Measurements from ENCODE around the gene LAMC1. TPM values are rescaled to one million over a fixed set of nuclear protein-coding genes. Genes with fewer than 3 reads are reported as not detected.

LAMC1 gene
- total RNA-seq, 1 experiment from 2014 or later = 61.2 TPM

GRCh38 chr1:183043254-183043653 is 20.0 kb downstream of the LAMC1 start:
- Histone ChIP-seq H3K79me2 (ENCODE audit: insufficient read depth, low read length) (peaks cover 99% of the 10 kb centered on the region), H3K4me1 (ENCODE audit: control insufficient read depth in 1 of 2, insufficient read depth in 2 of 2, low read length in 2 of 2) (peaks cover 0 to 10% of the 10 kb centered on the region in 2 experiments; a peak in 2 of 4 replicates), H2AFZ (ENCODE audit: low read depth, low read length, poor library complexity, severe bottlenecking) (no peak overlapping the region), H3K4me2 (ENCODE audit: low read length) (no peak overlapping the region), H3K9me2 (ENCODE audit: insufficient read depth) (no peaks in the 10 kb centered on the region), H3K9me3 (ENCODE audit: control insufficient read depth in 1 of 2, insufficient read depth in 1 of 2, low read depth in 1 of 2, low read length in 2 of 2) (no peaks in the 10 kb centered on the region), H3K4me3 (replicated peaks in 1 of 2; ENCODE audit: low read depth in 1 of 2, low read length in 2 of 2) (no peak overlapping the region), H4K20me1 (ENCODE audit: insufficient read depth) (peaks cover 4% of the 10 kb centered on the region; the same call in 1 of the 2 replicates), H3K36me3 (ENCODE audit: control insufficient read depth in 1 of 2, insufficient read depth in 2 of 2, low read length in 2 of 2) (no peaks in the 10 kb centered on the region), H3K27me3 (ENCODE audit: insufficient read depth, low read length) (no peaks in the 10 kb centered on the region), H3K9ac (ENCODE audit: low read length) (no peak overlapping the region), H3K27ac (ENCODE audit: low read depth, low read length) (no peak overlapping the region)
- DNase-seq (ENCODE audit: low read depth, low spot score) = no peak
- RAD21 ChIA-PET (ENCODE audit: low non-redundant PET in 1 of 2, low total read pairs in 2 of 2, uncharacterized antibody in 2 of 2, unreplicated experiment in 2 of 2) = no interaction called here
- no TSS peak for BruUV-seq (replicated peaks)
- CTCF ChIA-PET = no interaction called here
- ATAC-seq = no peak
- POLR2A ChIA-PET = no interaction called here
- intact Hi-C loops (cut with micrococcal nuclease) = no loop called here
- TF ChIP-seq POLR2AphosphoS5 (IDR thresholded peaks at IDR 0.05; ENCODE audit: low read depth, low read length) (no peak), SRF (IDR thresholded peaks at IDR 0.05; ENCODE audit: low read depth) (no peak), REST (IDR thresholded peaks at IDR 0.05; ENCODE audit: low read depth) (no peak)

DNA sequence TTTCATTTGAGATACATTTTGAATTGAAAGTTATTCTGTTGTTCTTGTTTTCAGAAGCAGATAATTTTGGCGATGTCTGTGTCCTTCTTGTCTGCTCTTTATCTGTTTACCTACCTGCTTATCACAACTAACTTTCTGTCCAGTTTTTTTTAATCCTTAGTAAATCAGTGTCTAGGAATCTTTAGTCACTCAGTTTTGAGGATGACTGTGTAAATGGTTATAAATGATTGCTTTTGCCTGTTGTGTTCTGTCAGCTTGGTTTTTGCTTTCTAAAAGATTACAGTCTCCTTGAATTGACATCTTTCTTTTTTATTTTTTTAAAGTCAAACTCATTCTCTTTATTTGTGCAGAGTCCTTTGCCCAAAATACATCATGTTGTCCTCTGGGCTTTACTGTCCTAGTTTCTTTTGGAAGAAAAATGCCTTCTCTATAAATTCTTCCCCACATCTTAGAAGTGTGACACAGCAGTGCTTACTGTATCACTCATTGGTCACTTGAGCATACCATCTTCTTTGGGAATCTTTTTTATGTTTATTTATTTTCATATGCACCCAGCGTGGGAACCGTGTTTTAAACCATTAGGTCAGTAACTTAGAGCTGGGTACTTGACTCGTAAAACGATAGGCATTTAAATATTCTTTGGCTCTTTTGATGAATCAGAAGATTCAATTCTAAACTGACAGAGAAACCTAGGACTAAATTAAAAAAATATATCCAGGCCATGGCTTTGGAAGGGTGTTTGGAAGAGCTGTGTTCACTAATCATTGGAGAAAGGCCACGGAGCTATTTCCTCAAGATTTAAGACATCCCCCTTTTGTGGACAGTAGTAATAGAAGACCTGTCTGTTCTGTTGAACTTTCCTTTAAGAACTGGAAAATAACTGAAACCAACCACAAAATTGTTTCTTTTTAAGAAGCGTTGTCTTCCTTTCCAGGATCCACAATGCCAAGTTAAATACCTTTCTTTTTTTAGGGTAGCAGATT is 20.9 kb downstream of the LAMC1 start:
- H3K4me1 ChIP-seq (ENCODE audit: control insufficient read depth in 1 of 2, insufficient read depth in 2 of 2, low read length in 2 of 2) = peaks cover 0 to 6% of the 10 kb centered on the region in 2 experiments; a peak in 1 of 4 replicates
- no peaks in the 10 kb centered on the region for H3K9me3 ChIP-seq (ENCODE audit: control insufficient read depth in 1 of 2, insufficient read depth in 1 of 2, low read depth in 1 of 2, low read length in 2 of 2)
- H3K4me2 ChIP-seq (ENCODE audit: low read length) = no peak overlapping the region
- RAD21 ChIA-PET (ENCODE audit: low non-redundant PET in 1 of 2, low total read pairs in 2 of 2, uncharacterized antibody in 2 of 2, unreplicated experiment in 2 of 2) = no interaction called here
- peaks cover 4% of the 10 kb centered on the region; the same call in 1 of the 2 replicates for H4K20me1 ChIP-seq (ENCODE audit: insufficient read depth)
- no peak overlapping the region for H3K4me3 ChIP-seq (replicated peaks in 1 of 2; ENCODE audit: low read depth in 1 of 2, low read length in 2 of 2)
- TF ChIP-seq EZH2 (IDR thresholded peaks at IDR 0.05) = no peak
- no peak for TF ChIP-seq ZBTB33 (IDR thresholded peaks at IDR 0.05; ENCODE audit: extremely low read depth, insufficient replicate concordance, low read length)
- no peak for TF ChIP-seq YY1 (IDR thresholded peaks at IDR 0.05; ENCODE audit: extremely low read depth, insufficient replicate concordance, low read depth, low read length)
- TF ChIP-seq EGR1 (IDR thresholded peaks at IDR 0.05; ENCODE audit: low read depth) = no peak
- no TSS peak for BruUV-seq (replicated peaks)
- no peak overlapping the region for H2AFZ ChIP-seq (ENCODE audit: low read depth, low read length, poor library complexity, severe bottlenecking)
- DNase-seq (ENCODE audit: low read depth, low spot score) (no peak), ATAC-seq (no peak)
- H3K36me3 ChIP-seq (ENCODE audit: control insufficient read depth in 1 of 2, insufficient read depth in 2 of 2, low read length in 2 of 2) = no peaks in the 10 kb centered on the region
- H3K79me2 ChIP-seq (ENCODE audit: insufficient read depth, low read length) = peaks cover 100% of the 10 kb centered on the region
- CTCF ChIA-PET = no interaction called here
- H3K27ac ChIP-seq (ENCODE audit: low read depth, low read length) = no peak overlapping the region
- no peak overlapping the region for H3K9ac ChIP-seq (ENCODE audit: low read length)
- intact Hi-C loops (cut with micrococcal nuclease) = no loop called here
- no peaks in the 10 kb centered on the region for H3K9me2 ChIP-seq (ENCODE audit: insufficient read depth)
- POLR2A ChIA-PET = no interaction called here
- no peaks in the 10 kb centered on the region for H3K27me3 ChIP-seq (ENCODE audit: insufficient read depth, low read length)

Data from HCT116 (cell line).